Natural killer cell (primary cell): Measurements from ENCODE around the gene TULP4. TPM values are rescaled to one million over a fixed set of nuclear protein-coding genes. Genes with fewer than 3 reads are reported as not detected.
"Not testable (repeated sequence)": the region's sequence is repeated elsewhere in the genome, so short reads cannot be mapped to it uniquely, and the experiment has no call there.

Experiments used
- ATAC-seq, 3 donors: fragments of 150-1000 bp in 2 of 3; fragments of 200-7000 bp in 1 of 3; cut with Tn5 transposase; 1 replicate in 1 of 3; 2 replicates in 2 of 3; pipeline ENCODE4 v1.10.0; 2021; ENCODE audit warnings: mild to moderate bottlenecking in 2 of 3, moderate library complexity in 2 of 3
- DNase-seq, 2 donors: peaks; one replicate each; pipeline versions ENCODE4 v3.0.0 to v3.0.0-alpha.2; 2013 to 2021; ENCODE audit warnings: mixed read lengths in 1 of 2
- H3K27ac ChIP-seq: one replicate; pipeline ENCODE4 v1.5.1; 2013; ENCODE audit warnings: mild to moderate bottlenecking, low read length
- H3K27me3 ChIP-seq: one replicate; pipeline ENCODE4 v1.6.1; 2013; ENCODE audit warnings: low read length; ENCODE audit not compliant: control insufficient read depth, insufficient read depth
- H3K36me3 ChIP-seq: one replicate; pipeline ENCODE4 v1.6.1; 2013; ENCODE audit warnings: low read length; ENCODE audit not compliant: control insufficient read depth, insufficient read depth
- H3K4me1 ChIP-seq: one replicate; pipeline ENCODE4 v1.6.1; 2013; ENCODE audit warnings: low read length; ENCODE audit not compliant: control insufficient read depth, insufficient read depth
- H3K4me3 ChIP-seq: one replicate; pipeline ENCODE4 v1.5.1; 2013; ENCODE audit warnings: low read length
- H3K9me3 ChIP-seq: one replicate; pipeline ENCODE4 v1.6.1; 2013; ENCODE audit warnings: low read length; ENCODE audit not compliant: control insufficient read depth, insufficient read depth
- H3K27ac Mint-ChIP-seq, 2 donors: one replicate each; pipeline ENCODE4 v1.8.0; 2022; ENCODE audit warnings: mild to moderate bottlenecking in 2 of 2, mixed read lengths in 2 of 2, moderate library complexity in 1 of 2
- H3K27me3 Mint-ChIP-seq, 2 donors: one replicate each; pipeline ENCODE4 v1.8.0; 2022; ENCODE audit warnings: low read depth in 2 of 2, mixed read lengths in 2 of 2
- H3K36me3 Mint-ChIP-seq: one replicate; pipeline ENCODE4 v1.8.0; 2022; ENCODE audit warnings: mixed read lengths
- H3K4me1 Mint-ChIP-seq, 2 donors: one replicate each; pipeline ENCODE4 v1.8.0; 2022; ENCODE audit warnings: mixed read lengths in 2 of 2
- H3K4me3 Mint-ChIP-seq: one replicate; pipeline ENCODE4 v1.8.0; 2022; ENCODE audit warnings: mild to moderate bottlenecking, moderate library complexity, mixed read lengths
- H3K9me3 Mint-ChIP-seq, 2 donors: one replicate each; pipeline ENCODE4 v1.8.0; 2022; ENCODE audit warnings: mixed read lengths in 2 of 2
- CTCF ChIP-seq: fragments of 200-600 bp; IDR thresholded peaks from one replicate; pipeline ENCODE4 v1.8.0; 2022; ENCODE audit warnings: antibody characterized with exemption
- WGBS: methylation state at CpG from one replicate; pipeline ENCODE4 v1.1.7; 2013; ENCODE audit warnings: missing lambda C conversion rate; ENCODE audit not compliant: insufficient coverage; 5-methylcytosine and 5-hydroxymethylcytosine counted together
- intact Hi-C: fragments of 100-400 bp; cut with micrococcal nuclease; formaldehyde crosslinking; loops from one replicate; pipeline ENCODE4 v1.14.2; 2022
- total RNA-seq, 4 donors: library from RNA; stranded (reverse); fragments of 120-200 nt in 1 of 4; gene quantifications; one replicate each; pipeline versions ENCODE4 v1.2.3 to v1.2.4, GENCODE V29; 2013 to 2022

TULP4 gene
- total RNA-seq, 3 donors from 2014 or later (not counting 1 experiment from before 2014, with no cell fraction given) = 75.2 to 89.5 (median 88.3) TPM

GRCh38 chr6:158349505-158350275 is 37.4 kb downstream of the TULP4 start:
- H3K9me3 ChIP-seq, H3K4me3 Mint-ChIP-seq, H3K27ac Mint-ChIP-seq, H3K4me1 Mint-ChIP-seq, H3K4me3 ChIP-seq, H3K27me3 Mint-ChIP-seq, H3K36me3 ChIP-seq, H3K36me3 Mint-ChIP-seq, H3K9me3 Mint-ChIP-seq, ATAC-seq, H3K27ac ChIP-seq, intact Hi-C loops, H3K27me3 ChIP-seq, H3K4me1 ChIP-seq, DNase-seq: not testable (repeated sequence)
- WGBS = 96% methylated on average over 51 of the region's 54 CpGs

- H3K4me3 ChIP-seq, H3K27ac Mint-ChIP-seq, DNase-seq, H3K9me3 Mint-ChIP-seq, ATAC-seq, H3K4me1 Mint-ChIP-seq, intact Hi-C loops, H3K9me3 ChIP-seq, H3K27ac ChIP-seq, H3K4me3 Mint-ChIP-seq, H3K27me3 Mint-ChIP-seq, H3K27me3 ChIP-seq, H3K36me3 ChIP-seq, H3K4me1 ChIP-seq, H3K36me3 Mint-ChIP-seq: not testable (repeated sequence)
- 97% methylated on average over 7 of the region's 7 CpGs for WGBS
These were observed 38.5 kb downstream of the TULP4 start for GRCh38 chr6:158350731-158351130.

GRCh38 chr6:158353883-158354877 is 41.9 kb downstream of the TULP4 start:
- Mint-ChIP-seq H3K36me3 (no peaks in the 10 kb centered on the region), H3K9me3 (no peaks in the 10 kb centered on the region), H3K27ac (no peak overlapping the region), H3K4me1 (peaks cover 37 to 39% of the 10 kb centered on the region in 2 donors), H3K27me3 (no peaks in the 10 kb centered on the region), H3K4me3 (no peak overlapping the region)
- Histone ChIP-seq H3K27ac (no peak overlapping the region), H3K9me3 (no peaks in the 10 kb centered on the region), H3K4me1 (no peaks in the 10 kb centered on the region), H3K4me3 (no peak overlapping the region), H3K36me3 (no peaks in the 10 kb centered on the region), H3K27me3 (no peaks in the 10 kb centered on the region)
- intact Hi-C loops = no loop called here
- ATAC-seq (no peak), DNase-seq (no peak)
- WGBS = 93% methylated on average over 13 of the region's 13 CpGs
- no peak for TF ChIP-seq CTCF

GRCh38 chr6:158356586-158357546 is 44.6 kb downstream of the TULP4 start:
- Histone ChIP-seq H3K27ac (no peak overlapping the region), H3K9me3 (no peaks in the 10 kb centered on the region), H3K27me3 (no peaks in the 10 kb centered on the region), H3K36me3 (no peaks in the 10 kb centered on the region), H3K4me3 (no peak overlapping the region), H3K4me1 (no peaks in the 10 kb centered on the region)
- no peak for DNase-seq
- no peak for ATAC-seq
- no peaks in the 10 kb centered on the region for H3K27me3 Mint-ChIP-seq
- H3K4me3 Mint-ChIP-seq = no peak overlapping the region
- intact Hi-C loops = no loop called here
- H3K9me3 Mint-ChIP-seq = no peaks in the 10 kb centered on the region
- H3K4me1 Mint-ChIP-seq = peaks cover 42 to 43% of the 10 kb centered on the region in 2 donors
- no peak for TF ChIP-seq CTCF
- H3K36me3 Mint-ChIP-seq = no peaks in the 10 kb centered on the region
- H3K27ac Mint-ChIP-seq = peak overlapping the region in 1 of 2 donors; percentile 46
- WGBS = 90% methylated on average over 12 of the region's 12 CpGs
